ENCODE data around the gene ABHD4.

DNA sequence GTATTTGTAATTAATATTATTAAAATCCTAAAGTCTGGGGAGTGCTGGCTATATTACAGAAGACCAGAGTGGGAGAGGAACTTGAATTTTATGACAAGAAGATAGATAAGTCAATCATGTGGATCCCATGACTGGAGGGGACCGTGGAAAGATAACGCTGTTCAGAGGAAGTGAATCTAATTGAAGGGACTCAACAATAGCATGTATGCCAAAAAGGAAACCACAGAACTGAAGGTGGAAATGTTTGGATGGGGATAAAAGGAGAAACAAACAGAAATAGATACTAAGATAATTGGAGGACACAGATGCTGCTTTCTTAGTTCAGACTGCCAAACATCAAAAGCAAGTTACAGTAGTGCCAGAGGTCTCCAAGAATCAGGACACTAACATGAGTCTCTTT, 24.9 kb downstream of the ABHD4 start:
- TF ChIP-seq, protein P1, sequence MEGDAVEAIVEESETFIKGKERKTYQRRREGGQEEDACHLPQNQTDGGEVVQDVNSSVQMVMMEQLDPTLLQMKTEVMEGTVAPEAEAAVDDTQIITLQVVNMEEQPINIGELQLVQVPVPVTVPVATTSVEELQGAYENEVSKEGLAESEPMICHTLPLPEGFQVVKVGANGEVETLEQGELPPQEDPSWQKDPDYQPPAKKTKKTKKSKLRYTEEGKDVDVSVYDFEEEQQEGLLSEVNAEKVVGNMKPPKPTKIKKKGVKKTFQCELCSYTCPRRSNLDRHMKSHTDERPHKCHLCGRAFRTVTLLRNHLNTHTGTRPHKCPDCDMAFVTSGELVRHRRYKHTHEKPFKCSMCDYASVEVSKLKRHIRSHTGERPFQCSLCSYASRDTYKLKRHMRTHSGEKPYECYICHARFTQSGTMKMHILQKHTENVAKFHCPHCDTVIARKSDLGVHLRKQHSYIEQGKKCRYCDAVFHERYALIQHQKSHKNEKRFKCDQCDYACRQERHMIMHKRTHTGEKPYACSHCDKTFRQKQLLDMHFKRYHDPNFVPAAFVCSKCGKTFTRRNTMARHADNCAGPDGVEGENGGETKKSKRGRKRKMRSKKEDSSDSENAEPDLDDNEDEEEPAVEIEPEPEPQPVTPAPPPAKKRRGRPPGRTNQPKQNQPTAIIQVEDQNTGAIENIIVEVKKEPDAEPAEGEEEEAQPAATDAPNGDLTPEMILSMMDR (conservative IDR thresholded peaks at IDR 0.05; ENCODE audit: low read depth in 2 of 2), result no peak
- TF ChIP-seq EZH2phosphoT487 (IDR thresholded peaks at IDR 0.05; ENCODE audit: unreplicated experiment) (no peak), POLR2AphosphoS5 (IDR thresholded peaks at IDR 0.05; ENCODE audit: low read depth) (no peak), NANOG (IDR thresholded peaks at IDR 0.05; ENCODE audit: borderline replicate concordance) (no peak), JUNB (IDR thresholded peaks at IDR 0.05; ENCODE audit: unreplicated experiment) (no peak), EZH2 (IDR thresholded peaks at IDR 0.05; ENCODE audit: low read depth, unreplicated experiment) (no peak), ZNF114 (CRISPR knock-in tag; IDR thresholded peaks at IDR 0.05) (no peak), CREB1 (CRISPR knock-in tag; IDR thresholded peaks at IDR 0.05; ENCODE audit: low read depth) (no peak), ZNF331 (CRISPR knock-in tag; IDR thresholded peaks at IDR 0.05; ENCODE audit: low read depth) (no peak)
- TF ChIP-seq, protein P2, sequence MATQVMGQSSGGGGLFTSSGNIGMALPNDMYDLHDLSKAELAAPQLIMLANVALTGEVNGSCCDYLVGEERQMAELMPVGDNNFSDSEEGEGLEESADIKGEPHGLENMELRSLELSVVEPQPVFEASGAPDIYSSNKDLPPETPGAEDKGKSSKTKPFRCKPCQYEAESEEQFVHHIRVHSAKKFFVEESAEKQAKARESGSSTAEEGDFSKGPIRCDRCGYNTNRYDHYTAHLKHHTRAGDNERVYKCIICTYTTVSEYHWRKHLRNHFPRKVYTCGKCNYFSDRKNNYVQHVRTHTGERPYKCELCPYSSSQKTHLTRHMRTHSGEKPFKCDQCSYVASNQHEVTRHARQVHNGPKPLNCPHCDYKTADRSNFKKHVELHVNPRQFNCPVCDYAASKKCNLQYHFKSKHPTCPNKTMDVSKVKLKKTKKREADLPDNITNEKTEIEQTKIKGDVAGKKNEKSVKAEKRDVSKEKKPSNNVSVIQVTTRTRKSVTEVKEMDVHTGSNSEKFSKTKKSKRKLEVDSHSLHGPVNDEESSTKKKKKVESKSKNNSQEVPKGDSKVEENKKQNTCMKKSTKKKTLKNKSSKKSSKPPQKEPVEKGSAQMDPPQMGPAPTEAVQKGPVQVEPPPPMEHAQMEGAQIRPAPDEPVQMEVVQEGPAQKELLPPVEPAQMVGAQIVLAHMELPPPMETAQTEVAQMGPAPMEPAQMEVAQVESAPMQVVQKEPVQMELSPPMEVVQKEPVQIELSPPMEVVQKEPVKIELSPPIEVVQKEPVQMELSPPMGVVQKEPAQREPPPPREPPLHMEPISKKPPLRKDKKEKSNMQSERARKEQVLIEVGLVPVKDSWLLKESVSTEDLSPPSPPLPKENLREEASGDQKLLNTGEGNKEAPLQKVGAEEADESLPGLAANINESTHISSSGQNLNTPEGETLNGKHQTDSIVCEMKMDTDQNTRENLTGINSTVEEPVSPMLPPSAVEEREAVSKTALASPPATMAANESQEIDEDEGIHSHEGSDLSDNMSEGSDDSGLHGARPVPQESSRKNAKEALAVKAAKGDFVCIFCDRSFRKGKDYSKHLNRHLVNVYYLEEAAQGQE (IDR thresholded peaks at IDR 0.05; ENCODE audit: unreplicated experiment), result no peak
- TF ChIP-seq, protein P3, sequence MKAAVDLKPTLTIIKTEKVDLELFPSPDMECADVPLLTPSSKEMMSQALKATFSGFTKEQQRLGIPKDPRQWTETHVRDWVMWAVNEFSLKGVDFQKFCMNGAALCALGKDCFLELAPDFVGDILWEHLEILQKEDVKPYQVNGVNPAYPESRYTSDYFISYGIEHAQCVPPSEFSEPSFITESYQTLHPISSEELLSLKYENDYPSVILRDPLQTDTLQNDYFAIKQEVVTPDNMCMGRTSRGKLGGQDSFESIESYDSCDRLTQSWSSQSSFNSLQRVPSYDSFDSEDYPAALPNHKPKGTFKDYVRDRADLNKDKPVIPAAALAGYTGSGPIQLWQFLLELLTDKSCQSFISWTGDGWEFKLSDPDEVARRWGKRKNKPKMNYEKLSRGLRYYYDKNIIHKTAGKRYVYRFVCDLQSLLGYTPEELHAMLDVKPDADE (IDR thresholded peaks at IDR 0.05), result no peak
- TF ChIP-seq, protein P4, sequence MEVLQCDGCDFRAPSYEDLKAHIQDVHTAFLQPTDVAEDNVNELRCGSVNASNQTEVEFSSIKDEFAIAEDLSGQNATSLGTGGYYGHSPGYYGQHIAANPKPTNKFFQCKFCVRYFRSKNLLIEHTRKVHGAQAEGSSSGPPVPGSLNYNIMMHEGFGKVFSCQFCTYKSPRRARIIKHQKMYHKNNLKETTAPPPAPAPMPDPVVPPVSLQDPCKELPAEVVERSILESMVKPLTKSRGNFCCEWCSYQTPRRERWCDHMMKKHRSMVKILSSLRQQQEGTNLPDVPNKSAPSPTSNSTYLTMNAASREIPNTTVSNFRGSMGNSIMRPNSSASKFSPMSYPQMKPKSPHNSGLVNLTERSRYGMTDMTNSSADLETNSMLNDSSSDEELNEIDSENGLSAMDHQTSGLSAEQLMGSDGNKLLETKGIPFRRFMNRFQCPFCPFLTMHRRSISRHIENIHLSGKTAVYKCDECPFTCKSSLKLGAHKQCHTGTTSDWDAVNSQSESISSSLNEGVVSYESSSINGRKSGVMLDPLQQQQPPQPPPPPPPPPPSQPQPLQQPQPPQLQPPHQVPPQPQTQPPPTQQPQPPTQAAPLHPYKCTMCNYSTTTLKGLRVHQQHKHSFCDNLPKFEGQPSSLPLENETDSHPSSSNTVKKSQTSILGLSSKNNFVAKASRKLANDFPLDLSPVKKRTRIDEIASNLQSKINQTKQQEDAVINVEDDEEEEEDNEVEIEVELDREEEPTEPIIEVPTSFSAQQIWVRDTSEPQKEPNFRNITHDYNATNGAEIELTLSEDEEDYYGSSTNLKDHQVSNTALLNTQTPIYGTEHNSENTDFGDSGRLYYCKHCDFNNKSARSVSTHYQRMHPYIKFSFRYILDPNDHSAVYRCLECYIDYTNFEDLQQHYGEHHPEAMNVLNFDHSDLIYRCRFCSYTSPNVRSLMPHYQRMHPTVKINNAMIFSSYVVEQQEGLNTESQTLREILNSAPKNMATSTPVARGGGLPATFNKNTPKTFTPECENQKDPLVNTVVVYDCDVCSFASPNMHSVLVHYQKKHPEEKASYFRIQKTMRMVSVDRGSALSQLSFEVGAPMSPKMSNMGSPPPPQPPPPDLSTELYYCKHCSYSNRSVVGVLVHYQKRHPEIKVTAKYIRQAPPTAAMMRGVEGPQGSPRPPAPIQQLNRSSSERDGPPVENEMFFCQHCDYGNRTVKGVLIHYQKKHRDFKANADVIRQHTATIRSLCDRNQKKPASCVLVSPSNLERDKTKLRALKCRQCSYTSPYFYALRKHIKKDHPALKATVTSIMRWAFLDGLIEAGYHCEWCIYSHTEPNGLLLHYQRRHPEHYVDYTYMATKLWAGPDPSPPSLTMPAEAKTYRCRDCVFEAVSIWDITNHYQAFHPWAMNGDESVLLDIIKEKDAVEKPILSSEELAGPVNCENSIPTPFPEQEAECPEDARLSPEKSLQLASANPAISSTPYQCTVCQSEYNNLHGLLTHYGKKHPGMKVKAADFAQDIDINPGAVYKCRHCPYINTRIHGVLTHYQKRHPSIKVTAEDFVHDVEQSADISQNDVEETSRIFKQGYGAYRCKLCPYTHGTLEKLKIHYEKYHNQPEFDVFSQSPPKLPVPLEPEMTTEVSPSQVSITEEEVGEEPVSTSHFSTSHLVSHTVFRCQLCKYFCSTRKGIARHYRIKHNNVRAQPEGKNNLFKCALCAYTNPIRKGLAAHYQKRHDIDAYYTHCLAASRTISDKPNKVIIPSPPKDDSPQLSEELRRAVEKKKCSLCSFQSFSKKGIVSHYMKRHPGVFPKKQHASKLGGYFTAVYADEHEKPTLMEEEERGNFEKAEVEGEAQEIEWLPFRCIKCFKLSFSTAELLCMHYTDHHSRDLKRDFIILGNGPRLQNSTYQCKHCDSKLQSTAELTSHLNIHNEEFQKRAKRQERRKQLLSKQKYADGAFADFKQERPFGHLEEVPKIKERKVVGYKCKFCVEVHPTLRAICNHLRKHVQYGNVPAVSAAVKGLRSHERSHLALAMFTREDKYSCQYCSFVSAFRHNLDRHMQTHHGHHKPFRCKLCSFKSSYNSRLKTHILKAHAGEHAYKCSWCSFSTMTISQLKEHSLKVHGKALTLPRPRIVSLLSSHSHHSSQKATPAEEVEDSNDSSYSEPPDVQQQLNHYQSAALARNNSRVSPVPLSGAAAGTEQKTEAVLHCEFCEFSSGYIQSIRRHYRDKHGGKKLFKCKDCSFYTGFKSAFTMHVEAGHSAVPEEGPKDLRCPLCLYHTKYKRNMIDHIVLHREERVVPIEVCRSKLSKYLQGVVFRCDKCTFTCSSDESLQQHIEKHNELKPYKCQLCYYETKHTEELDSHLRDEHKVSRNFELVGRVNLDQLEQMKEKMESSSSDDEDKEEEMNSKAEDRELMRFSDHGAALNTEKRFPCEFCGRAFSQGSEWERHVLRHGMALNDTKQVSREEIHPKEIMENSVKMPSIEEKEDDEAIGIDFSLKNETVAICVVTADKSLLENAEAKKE (CRISPR knock-in tag; IDR thresholded peaks at IDR 0.05), result no peak
